ENCODE measurements around the gene CDCP2.

CDCP2 gene

GRCh38 chr1:54112705-54113368 is 40.0 kb downstream of the CDCP2 start:
- H3K4me3 ChIP-seq (ENCODE audit: low read depth, low read length) = no peak overlapping the region
- TF ChIP-seq CTCF (IDR thresholded peaks at IDR 0.05; ENCODE audit: control insufficient read depth, extremely low read depth, insufficient read depth) = no peak
- DNase-seq (ENCODE audit: low read depth) = no peak

- no peak for DNase-seq (ENCODE audit: low read depth)
Observed at GRCh38 chr1:54112027-54112426, 40.8 kb downstream of the CDCP2 start.

GRCh38 chr1:54111624-54112023 is 41.2 kb downstream of the CDCP2 start:
- H3K4me3 ChIP-seq (ENCODE audit: low read depth, low read length) = no peak overlapping the region
- TF ChIP-seq CTCF (IDR thresholded peaks at IDR 0.05; ENCODE audit: control insufficient read depth, extremely low read depth, insufficient read depth) = no peak
- no peak for DNase-seq (ENCODE audit: low read depth)

More at GRCh38 chr1:54112027-54112426, 40.8 kb downstream of the CDCP2 start:
- no peak overlapping the region for H3K4me3 ChIP-seq (ENCODE audit: low read depth, low read length)
- TF ChIP-seq CTCF (IDR thresholded peaks at IDR 0.05; ENCODE audit: control insufficient read depth, extremely low read depth, insufficient read depth) = no peak

GRCh38 chr1:54110996-54111395 is 41.8 kb downstream of the CDCP2 start:
- no peak for TF ChIP-seq CTCF (IDR thresholded peaks at IDR 0.05; ENCODE audit: control insufficient read depth, extremely low read depth, insufficient read depth)
- no peak overlapping the region for H3K4me3 ChIP-seq (ENCODE audit: low read depth, low read length)
- no peak for DNase-seq (ENCODE audit: low read depth)

- TF ChIP-seq CTCF (IDR thresholded peaks at IDR 0.05; ENCODE audit: control insufficient read depth, extremely low read depth, insufficient read depth) = no peak
- no peak for DNase-seq (ENCODE audit: low read depth)
- H3K4me3 ChIP-seq (ENCODE audit: low read depth, low read length) = no peak overlapping the region
Observed at GRCh38 chr1:54109129-54110090, 43.4 kb downstream of the CDCP2 start.

- TF ChIP-seq CTCF (IDR thresholded peaks at IDR 0.05; ENCODE audit: control insufficient read depth, extremely low read depth, insufficient read depth) = no peak
- no peak for DNase-seq (ENCODE audit: low read depth)
Observed at GRCh38 chr1:54108156-54108555, 44.6 kb downstream of the CDCP2 start.

More at GRCh38 chr1:54108156-54108555, 44.6 kb downstream of the CDCP2 start:
- no peak overlapping the region for H3K4me3 ChIP-seq (ENCODE audit: low read depth, low read length)
